Right renal cortex interstitium (tissue), 3 donors: ENCODE measurements around the gene ZNF768. TPM values are rescaled to one million over a fixed set of nuclear protein-coding genes. Genes with fewer than 3 reads are reported as not detected.

Experiments
- DNase-seq, 3 donors: peaks; one replicate each; pipeline ENCODE4 v3.0.0-alpha.2; 2013; ENCODE audit warnings: low read depth in 3 of 3, low spot score in 2 of 3
- polyA plus RNA-seq, 3 donors: library from polyadenylated mRNA; unstranded; fragments of 120-200 nt; gene quantifications; one replicate each; pipeline ENCODE4 v1.2.1, GENCODE V29; 2013; ENCODE audit not compliant: insufficient read length in 3 of 3

ZNF768 gene
- 10 to 100 TPM; 44.8 to 51.7 (median 45.1) TPM for polyA plus RNA-seq

- DNase-seq = no peak
Measured at GRCh38 chr16:30526137-30526822, at the start of gene ZNF768. ZNF768 (minus strand) TSS chr16:30526566; CDS start chr16:30526413, 153 bp downstream.

GRCh38 chr16:30574678-30575077 is 48.3 kb upstream of the ZNF768 start:
- no peak for DNase-seq

- DNase-seq = peak; percentile 93 to 97 (median 96)
Measured at GRCh38 chr16:30571445-30572322, 45.3 kb upstream of the ZNF768 start, which contains the start of gene ZNF688. ZNF688 (minus strand) TSS chr16:30571714; CDS start chr16:30571629, 85 bp downstream.

- DNase-seq = peak in 1 of 3 donors; percentile 32
Measured at GRCh38 chr16:30570636-30571444, 44.5 kb upstream of the ZNF768 start.

GRCh38 chr16:30569746-30570635 is 43.6 kb upstream of the ZNF768 start:
- peak in 1 of 3 donors; percentile 36 for DNase-seq

- no peak for DNase-seq
Measured at GRCh38 chr16:30569281-30569680, 42.9 kb upstream of the ZNF768 start.

GRCh38 chr16:30567991-30568638 is 41.7 kb upstream of the ZNF768 start:
- DNase-seq = no peak

GRCh38 chr16:30567160-30567990 is 41.0 kb upstream of the ZNF768 start:
- DNase-seq = no peak

- DNase-seq = no peak
Measured at GRCh38 chr16:30566531-30566930, 40.2 kb upstream of the ZNF768 start.

- DNase-seq = no peak
Measured at GRCh38 chr16:30565984-30566383, 39.6 kb upstream of the ZNF768 start.

GRCh38 chr16:30565526-30565925 is 39.2 kb upstream of the ZNF768 start:
- DNase-seq = no peak

- no peak for DNase-seq
Measured at GRCh38 chr16:30562021-30562420, 35.7 kb upstream of the ZNF768 start.

- no peak for DNase-seq
Measured at GRCh38 chr16:30561089-30561816, 34.9 kb upstream of the ZNF768 start.

- DNase-seq = no peak
Measured at GRCh38 chr16:30559690-30560089, 33.3 kb upstream of the ZNF768 start.

GRCh38 chr16:30558789-30559377 is 32.5 kb upstream of the ZNF768 start:
- no peak for DNase-seq

- DNase-seq = peak; percentile 77 to 92 (median 92)
Measured at GRCh38 chr16:30557957-30558788, 31.8 kb upstream of the ZNF768 start, which contains the start of gene ZNF764. ZNF764 (minus strand) TSS chr16:30558374; CDS start chr16:30558182, 192 bp downstream.

- no peak for DNase-seq
Measured at GRCh38 chr16:30557707-30557956, 31.3 kb upstream of the ZNF768 start.
